HG02884 (cell line): ENCODE data around the gene GNB1L.

Source experiments
- ATAC-seq: cut with Tn5 transposase; IDR thresholded peaks from one replicate; pipeline ENCODE4 v1.9.1; 2021; ENCODE audit warnings: mild to moderate bottlenecking, moderate library complexity; ENCODE audit not compliant: unreplicated experiment

Gene GNB1L

GRCh38 chr22:19876941-19877625 lies 22.4 kb upstream of the GNB1L start:
- ATAC-seq = no peak

GRCh38 chr22:19876314-19876940 lies 21.8 kb upstream of the GNB1L start:
- ATAC-seq = no peak

- ATAC-seq = no peak
Observed at GRCh38 chr22:19875531-19876313, 21.0 kb upstream of the GNB1L start.

- ATAC-seq = no peak
Observed at GRCh38 chr22:19875061-19875530, 20.4 kb upstream of the GNB1L start.

- no peak for ATAC-seq
Observed at GRCh38 chr22:19874307-19875060, 19.8 kb upstream of the GNB1L start.

GRCh38 chr22:19873960-19874306 lies 19.3 kb upstream of the GNB1L start:
- ATAC-seq = no peak

- ATAC-seq = no peak
Observed at GRCh38 chr22:19873138-19873959, 18.7 kb upstream of the GNB1L start.

GRCh38 chr22:19872779-19873137 lies 18.1 kb upstream of the GNB1L start:
- no peak for ATAC-seq

- no peak for ATAC-seq
Observed at GRCh38 chr22:19871845-19872778, 17.4 kb upstream of the GNB1L start.

GRCh38 chr22:19871023-19871844 lies 16.6 kb upstream of the GNB1L start:
- ATAC-seq = no peak

GRCh38 chr22:19870153-19871022 lies 15.7 kb upstream of the GNB1L start:
- no peak for ATAC-seq

- no peak for ATAC-seq
Observed at GRCh38 chr22:19869497-19870152, 15.0 kb upstream of the GNB1L start.

GRCh38 chr22:19868773-19869471 lies 14.2 kb upstream of the GNB1L start:
- ATAC-seq = no peak

- no peak for ATAC-seq
Observed at GRCh38 chr22:19868333-19868732, 13.7 kb upstream of the GNB1L start.

- ATAC-seq = no peak
Observed at GRCh38 chr22:19867617-19868016, 12.9 kb upstream of the GNB1L start.

- ATAC-seq = no peak
Observed at GRCh38 chr22:19866665-19867009, 12.0 kb upstream of the GNB1L start.
